Gastrocnemius medialis (tissue), 4 donors: ENCODE data around the gene ASPRV1.

Experiments used
- CTCF ChIP-seq, 5 experiments: fragments of 450-650 bp in 3 of 5; fragments of 200-600 bp in 2 of 5; sonication (generic) in 2 of 5; IDR thresholded peaks in 4 of 5; conservative IDR thresholded peaks in 1 of 5; 1 replicate in 4 of 5; 2 replicates in 1 of 5; pipeline ENCODE4 v1.5.1; 2016 to 2019; ENCODE audit warnings: antibody characterized with exemption in 5 of 5, mild to moderate bottlenecking in 3 of 5, moderate library complexity in 3 of 5
- POLR2A ChIP-seq, 2 donors: fragments of 450-650 bp; IDR thresholded peaks; one replicate each; pipeline ENCODE4 v1.6.1; 2017; ENCODE audit warnings: antibody characterized with exemption in 2 of 2, mild to moderate bottlenecking in 2 of 2, moderate library complexity in 2 of 2

- TF ChIP-seq CTCF (IDR thresholded peaks at IDR 0.05 in 4 of 5, conservative IDR thresholded peaks at IDR 0.05 in 1 of 5) (no peak), POLR2A (IDR thresholded peaks at IDR 0.05) (no peak)
These were observed 23.5 kb downstream of the ASPRV1 start for GRCh38 chr2:69937968-69938367.
